ENCODE measurements around the gene PRCD.
A peak's percentile ranks its signal among the peaks of the same experiment; 100 is the strongest.

PRCD gene

GRCh38 chr17:76539631-76540271, at the start of gene PRCD:
Gene PRCD (plus strand): TSS chr17:76540044. CDS start chr17:76540142, 98 bp downstream.
- DNase-seq (ENCODE audit: low read depth in 2 of 2), result no peak

- DNase-seq (ENCODE audit: low read depth in 2 of 2), result no peak
Observed at GRCh38 chr17:76490112-76490710, 49.6 kb upstream of the PRCD start.

DNA sequence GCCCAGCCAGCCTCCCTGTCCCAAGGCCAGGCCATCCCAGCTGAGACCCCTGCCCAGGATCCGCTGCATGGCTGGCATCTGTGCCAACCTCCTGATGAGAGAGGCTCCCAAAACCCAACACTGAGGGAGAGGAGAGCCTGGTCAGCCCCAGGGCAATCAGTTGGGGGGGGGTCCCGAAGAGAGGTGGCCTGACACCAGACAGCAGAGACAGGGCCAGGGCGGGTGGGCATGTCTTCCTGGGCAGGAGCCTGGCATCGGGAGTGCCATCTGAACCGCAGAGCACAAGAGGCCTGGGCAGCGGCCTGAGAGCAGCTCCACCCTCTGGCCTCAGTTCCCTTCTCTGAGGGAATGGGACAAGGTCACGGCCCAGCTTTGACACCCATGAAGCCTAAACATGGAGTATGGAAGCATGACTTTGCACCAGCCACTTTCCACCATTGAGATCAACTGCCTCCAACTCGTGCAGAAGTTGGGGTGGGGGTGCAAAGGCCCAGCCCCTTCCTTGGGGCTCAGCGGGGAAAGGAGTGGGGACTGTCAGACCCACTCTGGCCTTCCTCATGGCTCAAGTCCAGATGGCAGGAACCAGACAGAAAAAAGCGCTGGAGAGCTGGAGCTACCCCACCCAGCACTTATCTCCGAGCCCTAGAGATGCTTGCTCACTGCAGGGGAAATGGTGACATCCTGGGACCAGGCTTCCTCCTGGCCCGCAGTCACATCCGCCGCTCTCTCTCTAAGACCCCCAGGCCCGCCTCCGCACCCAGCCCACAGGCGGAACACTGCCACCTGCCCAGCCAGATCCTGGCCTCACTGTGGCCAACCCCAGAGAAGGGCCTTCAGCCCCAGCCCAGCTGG, 48.3 kb upstream of the PRCD start:
- DNase-seq (ENCODE audit: low read depth in 2 of 2), result no peak

GRCh38 chr17:76492123-76492988, 47.5 kb upstream of the PRCD start:
- no peak for DNase-seq (ENCODE audit: low read depth in 2 of 2)

GRCh38 chr17:76492989-76493501, 46.8 kb upstream of the PRCD start:
- no peak for DNase-seq (ENCODE audit: low read depth in 2 of 2)

DNA sequence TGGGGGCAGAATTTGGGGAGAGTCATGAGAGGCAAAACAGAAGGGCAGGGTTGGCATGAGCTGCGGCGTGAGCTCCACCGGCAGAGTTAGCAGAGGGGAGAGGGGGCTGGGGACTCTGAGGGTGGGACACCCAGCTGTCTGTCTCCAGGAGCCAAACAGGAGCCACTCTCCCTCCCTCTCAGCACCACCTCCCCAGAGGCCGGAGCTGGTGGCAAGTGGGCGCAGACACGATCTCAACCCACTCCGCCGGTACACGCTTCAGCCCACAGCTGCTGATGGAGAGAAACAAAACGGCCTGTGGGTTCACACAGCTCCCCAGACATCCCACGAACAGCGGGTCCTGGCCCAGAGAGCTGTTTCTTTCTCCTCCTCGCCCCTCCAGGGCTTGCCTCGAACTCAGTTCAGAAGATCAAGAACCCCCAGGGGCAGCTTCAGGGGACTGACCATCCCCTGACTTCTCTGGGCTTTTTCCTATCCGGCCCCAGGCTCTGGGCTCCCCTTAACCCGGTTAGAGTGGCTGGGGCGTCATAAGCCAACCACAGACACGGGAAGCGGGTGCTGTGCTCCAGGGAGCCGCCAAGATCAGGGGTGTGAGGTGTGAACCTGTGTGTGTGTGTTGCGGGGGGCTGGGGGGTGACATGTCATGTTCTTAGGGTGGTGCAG, 46.2 kb upstream of the PRCD start:
- DNase-seq (ENCODE audit: low read depth in 2 of 2), result no peak

GRCh38 chr17:76495663-76496400, 44.0 kb upstream of the PRCD start:
- DNase-seq (ENCODE audit: low read depth in 2 of 2), result no peak

DNA sequence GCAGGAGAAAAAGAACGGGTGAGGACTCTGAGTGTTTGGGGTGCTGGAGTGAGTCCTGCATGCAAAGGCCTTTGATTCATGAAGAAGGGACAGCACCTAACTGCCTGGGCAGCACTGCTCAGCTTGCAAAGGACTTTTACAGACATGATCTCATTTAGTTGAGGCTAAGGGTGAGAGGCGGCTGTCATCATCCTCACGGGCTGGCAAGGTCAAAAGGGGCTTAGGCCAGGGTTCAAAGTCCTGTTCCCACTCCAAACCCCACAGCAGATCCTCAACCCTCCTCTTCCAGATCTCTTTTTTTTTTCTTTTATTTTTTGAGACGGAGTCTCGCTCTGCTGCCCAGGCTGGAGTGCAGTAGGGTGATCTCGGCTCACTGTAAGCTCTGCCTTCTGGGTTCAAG, 43.4 kb upstream of the PRCD start:
- DNase-seq (ENCODE audit: low read depth in 2 of 2), result no peak

GRCh38 chr17:76497699-76497978, 42.2 kb upstream of the PRCD start:
- no peak for DNase-seq (ENCODE audit: low read depth in 2 of 2)

GRCh38 chr17:76497979-76498875, 41.6 kb upstream of the PRCD start:
- DNase-seq (ENCODE audit: low read depth in 2 of 2), result no peak

DNA sequence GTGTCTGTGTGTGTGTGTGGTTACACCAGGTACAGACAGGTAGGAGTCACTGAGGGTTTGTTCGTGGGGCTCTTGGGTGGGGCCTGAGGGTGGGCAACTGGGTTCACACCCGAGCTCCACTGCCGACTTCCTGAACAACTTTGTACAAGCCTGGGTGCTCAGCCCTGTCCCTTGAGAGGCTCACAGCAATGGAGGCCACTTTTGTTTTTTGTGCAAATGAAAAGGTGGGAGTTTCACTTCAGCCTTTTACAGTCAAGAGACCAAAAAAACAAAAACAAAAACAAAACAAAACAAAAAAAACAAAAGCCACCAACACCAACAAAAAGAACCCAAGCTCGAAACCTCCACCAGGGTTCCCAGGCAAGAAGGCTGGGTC, 41.0 kb upstream of the PRCD start:
- no peak for DNase-seq (ENCODE audit: low read depth in 2 of 2)

DNA sequence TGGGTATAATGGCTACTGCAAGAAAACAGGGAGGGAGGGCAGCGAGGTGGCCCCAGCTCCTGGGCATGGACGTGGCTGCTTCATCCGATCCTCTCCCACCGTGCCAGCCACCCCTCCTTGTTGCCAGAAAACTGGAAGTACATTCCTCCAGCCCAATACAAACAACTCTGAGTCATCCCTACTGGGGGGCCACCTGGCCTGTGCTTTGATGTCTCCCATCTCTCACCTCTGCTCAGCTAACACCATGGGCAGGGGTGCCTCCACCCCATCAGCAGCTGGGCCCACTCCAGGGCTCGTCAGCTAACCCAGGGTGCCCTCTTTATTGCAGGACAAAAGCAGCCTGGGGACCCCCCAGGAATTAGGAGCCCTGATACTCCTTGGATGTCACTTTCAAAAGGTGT, 40.6 kb upstream of the PRCD start:
- no peak for DNase-seq (ENCODE audit: low read depth in 2 of 2)

GRCh38 chr17:76500074-76500746, 39.6 kb upstream of the PRCD start:
- DNase-seq (ENCODE audit: low read depth in 2 of 2), result no peak

GRCh38 chr17:76500747-76501017, 39.2 kb upstream of the PRCD start:
- DNase-seq (ENCODE audit: low read depth in 2 of 2), result no peak

- peak; percentile 98 to 99 for DNase-seq (ENCODE audit: low read depth in 2 of 2)
Observed at GRCh38 chr17:76501018-76501826, 38.6 kb upstream of the PRCD start, which contains the start of gene RHBDF2. Gene RHBDF2 (minus strand): TSS chr17:76501423. CDS start chr17:76481524, 19,899 bp downstream.

- no peak for DNase-seq (ENCODE audit: low read depth in 2 of 2)
Observed at GRCh38 chr17:76501827-76502307, 38.0 kb upstream of the PRCD start.

GRCh38 chr17:76502341-76503211, 37.3 kb upstream of the PRCD start:
- DNase-seq (ENCODE audit: low read depth in 2 of 2), result no peak

Measured in stimulated activated CD4-positive, alpha-beta T cell treated with anti-CD3 and anti-CD28 coated beads, Interleukin-1b, Interleukin-23, amount 100 ng/mL, for 4 hours (primary cell).